HepG2 (cell line): ENCODE data around the gene BEGAIN. TPM values are rescaled to one million over a fixed set of nuclear protein-coding genes. Genes with fewer than 3 reads are reported as not detected.
A peak's percentile ranks its signal among the peaks of the same experiment; 100 is the strongest.

Experiments used
- ATAC-seq: fragments of 200-7000 bp; cut with Tn5 transposase; 3 replicates; pipeline ENCODE4 v1.9.1; 2020; ENCODE audit warnings: mild to moderate bottlenecking, moderate library complexity
- BruUV-seq: library from RNA; stranded (reverse); fragments of 400-500 nt; replicated peaks from 2 replicates; lab custom pipeline; 2021; lab: Mats Ljungman, UMichigan
- CTCF ChIA-PET: fragments of 300-600 bp; formaldehyde crosslinking; extraction: SDS; loops from one replicate; lab custom pipeline; 2021; ENCODE audit warnings: low total read pairs, inconsistent platforms, low intra/inter-chr PET ratio; lab: Yijun Ruan, JAX
- POLR2A ChIA-PET: fragments of 350-600 bp; sonication (Branson Sonifier 250); formaldehyde crosslinking; loops from one replicate; lab custom pipeline; 2020; ENCODE audit warnings: antibody characterized with exemption, inconsistent platforms; lab: Yijun Ruan, JAX
- DNase-seq: peaks from one replicate; pipeline ENCODE4 v3.0.0-alpha.2; 2015; ENCODE audit warnings: low spot score
- FAIRE-seq: peaks from 3 replicates; lab custom pipeline; 2011; peaks lifted over from hg19 to GRCh38; lab: Jason Lieb, UNC
- H2AFZ ChIP-seq: one replicate; pipeline ENCODE4 v1.6.1; 2011; ENCODE audit warnings: low read length, inconsistent platforms
- H3K27ac ChIP-seq: fragments of 300-600 bp; 3 replicates; pipeline ENCODE4 v1.8.0; 2011; ENCODE audit warnings: mixed run types, mild to moderate bottlenecking, mixed read lengths, low read length, inconsistent platforms; ENCODE audit not compliant: insufficient read depth; ENCODE audit errors: extremely low read length
- H3K27me3 ChIP-seq, 2 experiments: fragments of 200-600 bp in 1 of 2; 2 replicates in 1 of 2; 3 replicates in 1 of 2; pipeline versions ENCODE4 v1.6.0 to v1.8.0; 2011; ENCODE audit warnings: low read length in 2 of 2, mild to moderate bottlenecking in 2 of 2, moderate library complexity in 2 of 2, inconsistent platforms in 1 of 2; ENCODE audit not compliant: insufficient read depth in 2 of 2, control insufficient read depth in 1 of 2
- H3K36me3 ChIP-seq, 2 experiments: fragments of 200-600 bp in 1 of 2; replicated peaks in 1 of 2; 2 replicates in 1 of 2; 3 replicates in 1 of 2; pipeline versions ENCODE4 v1.5.1 to v1.8.0; 2011; ENCODE audit warnings: low read length in 2 of 2, inconsistent platforms in 1 of 2; ENCODE audit not compliant: insufficient read depth in 2 of 2, control insufficient read depth in 1 of 2
- H3K4me1 ChIP-seq: 2 replicates; pipeline ENCODE4 v1.5.1; 2012; ENCODE audit warnings: low read length, inconsistent platforms; ENCODE audit not compliant: insufficient read depth
- H3K4me2 ChIP-seq: 2 replicates; pipeline ENCODE4 v1.6.0; 2011; ENCODE audit warnings: low read depth, low read length, inconsistent platforms
- H3K4me3 ChIP-seq, 3 experiments: fragments of 200-600 bp in 1 of 3; sonication (generic), shearing (Covaris generic) in 1 of 3; replicated peaks in 1 of 3; 2 replicates each; pipeline ENCODE4 v1.5.1; 2011 to 2016; ENCODE audit warnings: low read length in 3 of 3, inconsistent platforms in 2 of 3, low read depth in 2 of 3, mild to moderate bottlenecking in 2 of 3, control low read depth in 1 of 3, mixed read lengths in 1 of 3; ENCODE audit not compliant: insufficient read depth in 1 of 3
- H3K79me2 ChIP-seq: one replicate; pipeline ENCODE4 v1.6.1; 2011; ENCODE audit warnings: low read length, inconsistent platforms; ENCODE audit not compliant: insufficient read depth
- H3K9ac ChIP-seq: 2 replicates; pipeline ENCODE4 v1.6.0; 2011; ENCODE audit warnings: mild to moderate bottlenecking, low read depth, low read length, inconsistent platforms; ENCODE audit not compliant: insufficient read depth
- H3K9me3 ChIP-seq: 2 replicates; pipeline ENCODE4 v1.5.1; 2012; ENCODE audit warnings: mild to moderate bottlenecking, low read length
- H4K20me1 ChIP-seq: 2 replicates; pipeline ENCODE4 v1.6.0; 2011; ENCODE audit warnings: inconsistent platforms, mild to moderate bottlenecking, low read length, moderate library complexity; ENCODE audit not compliant: insufficient read depth
- ATRX ChIP-seq: sonication (generic); formaldehyde crosslinking; IDR thresholded peaks from 2 replicates; pipeline ENCODE4 v1.4.0; 2020; ENCODE audit warnings: missing genetic modification reagents, borderline replicate concordance
- PRDM4 ChIP-seq: sonication (generic); formaldehyde crosslinking; IDR thresholded peaks from 2 replicates; pipeline ENCODE4 v1.9.0; 2021; ENCODE audit warnings: missing genetic modification reagents, borderline replicate concordance
- SAP130 ChIP-seq: IDR thresholded peaks from 2 replicates; pipeline ENCODE4 v1.6.1; 2016; ENCODE audit warnings: low read depth
- SP2 ChIP-seq: sonication (generic); formaldehyde crosslinking; IDR thresholded peaks from 2 replicates; pipeline ENCODE4 v1.5.1; 2020; ENCODE audit warnings: mild to moderate bottlenecking, missing genetic modification reagents
- SSRP1 ChIP-seq: IDR thresholded peaks from 2 replicates; pipeline ENCODE4 v1.6.1; 2016; ENCODE audit warnings: control low read depth
- TAF1 ChIP-seq: sonication (generic); formaldehyde crosslinking; IDR thresholded peaks from 2 replicates; pipeline ENCODE4 v1.4.0; 2020; ENCODE audit warnings: missing genetic modification reagents
- ZNF639 ChIP-seq: conservative IDR thresholded peaks from 2 replicates; pipeline ENCODE4 v1.6.1; 2018; ENCODE audit warnings: missing genetic modification reagents
- ZNF644 ChIP-seq: IDR thresholded peaks from 2 replicates; pipeline ENCODE4 v1.6.1; 2016; ENCODE audit warnings: low read depth
- ZSCAN9 ChIP-seq: IDR thresholded peaks from 2 replicates; pipeline ENCODE4 v1.6.1; 2016; ENCODE audit warnings: borderline replicate concordance
- WGBS: methylation state at CpG from one replicate; pipeline ENCODE4 v1.1.6; 2017; ENCODE audit warnings: low lambda C conversion rate; 5-methylcytosine and 5-hydroxymethylcytosine counted together
- in situ Hi-C: cut with HindIII; loops from 2 replicates; pipeline ENCODE4 v1.10.0; 2017; ENCODE audit warnings: low pct_unique_long_range_greater_than_20kb; ENCODE audit not compliant: extremely low pct_ligation_motif_present
- intact Hi-C: fragments of 100-400 bp; cut with micrococcal nuclease; formaldehyde crosslinking; loops from one replicate; pipeline ENCODE4 v1.10.0; 2022; ENCODE audit not compliant: unreplicated experiment
- polyA plus RNA-seq, 8 experiments: library from polyadenylated mRNA; depleted of rRNA in 3 of 8; stranded (reverse) in 7 of 8; unstranded in 1 of 8; fragments of >200 nt; fragmentation: Illumina TruSeq in 4 of 8; extraction: Trizol in 4 of 8; gene quantifications; 2 replicates each; pipeline versions ENCODE4 v1.2.1 to v1.2.3, GENCODE V29; 2011 to 2016; ENCODE audit warnings: low read depth in 4 of 8, missing spikeins in 1 of 8, mixed read lengths in 1 of 8; ENCODE audit not compliant: insufficient read depth in 1 of 8
- total RNA-seq, 5 experiments: library from RNA; depleted of rRNA; stranded (reverse); fragments of >200 nt; fragmentation: Illumina TruSeq; extraction: Trizol; gene quantifications; 2 replicates each; pipeline ENCODE4 v1.2.3, GENCODE V29; 2016; ENCODE audit warnings: low read depth in 1 of 5
- TF ChIP-seq, protein P1 (sequence below): sonication (generic); formaldehyde crosslinking; IDR thresholded peaks from 2 replicates; pipeline ENCODE4 v1.5.1; 2020; ENCODE audit warnings: missing genetic modification reagents, mild to moderate bottlenecking, borderline replicate concordance
- TF ChIP-seq, protein P2 (sequence below): sonication (generic); formaldehyde crosslinking; IDR thresholded peaks from 2 replicates; pipeline ENCODE4 v1.5.0; 2020; ENCODE audit warnings: mild to moderate bottlenecking, missing genetic modification reagents

BEGAIN gene
- total and polyA plus RNA-seq, 2 of the 13 experiments (the other 11 are each of a cell fraction or from before 2014, with no cell fraction given), result not detected

GRCh38 chr14:100567009-100567876 lies 20.0 kb downstream of the BEGAIN start:
- Histone ChIP-seq H2AFZ (no peak overlapping the region), H3K4me3 (no peak overlapping the region), H3K4me1 (no peaks in the 10 kb centered on the region), H3K79me2 (no peaks in the 10 kb centered on the region), H3K9ac (no peak overlapping the region), H4K20me1 (no peaks in the 10 kb centered on the region), H3K27ac (no peak overlapping the region), H3K9me3 (no peaks in the 10 kb centered on the region), H3K36me3 (no peaks in the 10 kb centered on the region), H3K27me3 (peaks cover 22 to 87% of the 10 kb centered on the region in 2 experiments), H3K4me2 (no peak overlapping the region)
- FAIRE-seq (no peak), ATAC-seq (no peak), DNase-seq (no peak)
- TF ChIP-seq ATRX (CRISPR knock-in tag), result no peak
- TF ChIP-seq SP2, result no peak
- in situ Hi-C loops (no loop called here), intact Hi-C loops (no loop called here)
- 15% methylated on average over 16 of the region's 70 CpGs for WGBS
- no TSS peak for BruUV-seq
- POLR2A ChIA-PET, result no interaction called here
- CTCF ChIA-PET, result no interaction called here

- DNase-seq, result no peak
- H3K4me1 ChIP-seq, result no peaks in the 10 kb centered on the region
- H3K4me3 ChIP-seq, result no peak overlapping the region
- intact Hi-C loops, result no loop called here
- H3K9me3 ChIP-seq, result no peaks in the 10 kb centered on the region
- H4K20me1 ChIP-seq, result no peaks in the 10 kb centered on the region
- H3K4me2 ChIP-seq, result no peak overlapping the region
- H3K36me3 ChIP-seq, result no peaks in the 10 kb centered on the region
- ChIA-PET POLR2A (no interaction called here), CTCF (no interaction called here)
- FAIRE-seq, result no peak
- H3K79me2 ChIP-seq, result no peaks in the 10 kb centered on the region
- ATAC-seq, result peak; percentile 9; the same call in 1 of the 3 replicates
- no CpG with 5 or more reads among the region's 4 CpGs for WGBS
- no TSS peak for BruUV-seq
- peaks cover 24 to 87% of the 10 kb centered on the region in 2 experiments for H3K27me3 ChIP-seq
- no peak overlapping the region for H2AFZ ChIP-seq
- no peak overlapping the region for H3K9ac ChIP-seq
- in situ Hi-C loops, result no loop called here
- H3K27ac ChIP-seq, result no peak overlapping the region
- TF ChIP-seq SAP130 (CRISPR knock-in tag) (no peak), ZNF644 (CRISPR knock-in tag) (no peak), SSRP1 (CRISPR knock-in tag) (no peak), TAF1 (CRISPR knock-in tag) (no peak), ZNF639 (CRISPR knock-in tag) (no peak), ZSCAN9 (CRISPR knock-in tag) (no peak), PRDM4 (no peak)
- TF ChIP-seq, protein P1, sequence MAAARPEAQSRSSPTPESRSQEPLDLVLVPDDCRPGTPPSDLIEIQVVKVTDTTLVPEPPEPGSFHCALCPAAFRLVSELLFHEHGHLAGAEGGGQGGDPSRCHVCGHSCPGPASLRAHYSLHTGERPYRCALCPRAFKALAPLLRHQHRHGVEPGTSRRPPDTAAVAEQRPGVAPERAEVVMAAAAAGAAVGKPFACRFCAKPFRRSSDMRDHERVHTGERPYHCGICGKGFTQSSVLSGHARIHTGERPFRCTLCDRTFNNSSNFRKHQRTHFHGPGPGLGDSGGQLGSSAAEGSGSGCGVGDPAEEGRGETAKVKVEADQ (CRISPR knock-in tag), result no peak
- TF ChIP-seq, protein P2, sequence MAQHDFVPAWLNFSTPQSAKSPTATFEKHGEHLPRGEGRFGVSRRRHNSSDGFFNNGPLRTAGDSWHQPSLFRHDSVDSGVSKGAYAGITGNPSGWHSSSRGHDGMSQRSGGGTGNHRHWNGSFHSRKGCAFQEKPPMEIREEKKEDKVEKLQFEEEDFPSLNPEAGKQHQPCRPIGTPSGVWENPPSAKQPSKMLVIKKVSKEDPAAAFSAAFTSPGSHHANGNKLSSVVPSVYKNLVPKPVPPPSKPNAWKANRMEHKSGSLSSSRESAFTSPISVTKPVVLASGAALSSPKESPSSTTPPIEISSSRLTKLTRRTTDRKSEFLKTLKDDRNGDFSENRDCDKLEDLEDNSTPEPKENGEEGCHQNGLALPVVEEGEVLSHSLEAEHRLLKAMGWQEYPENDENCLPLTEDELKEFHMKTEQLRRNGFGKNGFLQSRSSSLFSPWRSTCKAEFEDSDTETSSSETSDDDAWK (CRISPR knock-in tag), result no peak
Measured at GRCh38 chr14:100566586-100566985, 20.6 kb downstream of the BEGAIN start.
